Measurements from ENCODE around the gene CA5A.
"Not testable (repeated sequence)": the region's sequence is repeated elsewhere in the genome, so short reads cannot be mapped to it uniquely, and the experiment has no call there.

CA5A gene

DNA sequence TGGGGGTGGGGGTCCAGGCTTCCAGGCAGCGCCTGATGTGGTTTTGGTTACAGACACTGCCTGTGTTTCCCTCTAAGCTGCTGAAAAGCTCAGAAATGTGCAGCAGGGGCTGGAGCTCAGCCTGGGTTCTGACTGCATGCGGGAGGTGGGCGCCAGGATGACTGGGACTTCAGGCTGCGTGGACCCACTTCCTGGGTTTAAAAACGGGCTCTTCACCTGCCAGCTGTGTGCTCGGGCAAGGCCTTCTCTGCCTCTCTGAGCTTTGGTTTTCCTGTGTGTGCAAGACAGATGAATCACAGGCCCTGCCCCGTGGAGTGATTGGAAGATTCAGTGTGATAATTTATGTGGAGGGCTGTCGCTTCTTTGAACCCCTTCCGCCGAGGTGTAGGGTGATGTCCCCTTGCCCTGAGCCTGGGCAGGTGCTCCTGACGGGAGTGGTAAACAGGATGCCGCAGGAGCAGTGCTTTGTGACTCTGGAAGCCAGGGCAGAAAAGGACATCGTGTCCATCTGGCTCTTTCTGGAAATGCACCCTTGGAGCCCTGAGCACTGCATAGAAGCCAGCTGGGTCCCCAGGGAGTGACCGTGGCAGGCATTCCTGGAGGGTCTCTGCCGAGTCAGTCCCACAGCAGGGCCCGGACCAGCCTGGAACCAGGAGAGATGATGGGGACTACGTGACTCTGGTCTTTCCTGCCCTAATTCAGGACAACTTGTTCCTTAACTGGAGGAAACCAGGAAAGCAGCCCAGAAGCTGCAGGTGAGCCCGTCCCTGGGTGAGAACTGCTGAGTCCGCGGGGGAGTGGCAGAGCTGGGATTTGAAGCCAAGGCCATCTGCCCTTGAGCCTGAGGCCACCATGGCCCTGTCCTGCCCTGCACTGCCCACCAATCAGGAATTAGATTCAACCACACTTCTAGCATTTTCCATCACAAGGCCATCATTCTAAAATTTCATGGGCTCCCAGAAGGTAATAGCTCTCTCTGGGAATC, 38.5 kb downstream of the CA5A start:
- Histone ChIP-seq H3K27ac (ENCODE audit: low read depth, low read length) (no peak overlapping the region), H3K56ac (ENCODE audit: low read length) (no peak overlapping the region), H2BK120ac (ENCODE audit: low read depth, low read length) (no peak overlapping the region), H4K5ac (ENCODE audit: low read length) (no peak overlapping the region), H3K4me1 (ENCODE audit: control insufficient read depth, low read depth, low read length) (no peaks in the 10 kb centered on the region), H3K4ac (ENCODE audit: low read depth, low read length) (no peak overlapping the region), H3K79me2 (ENCODE audit: control insufficient read depth, insufficient read depth, low read length) (no peaks in the 10 kb centered on the region), H2AK5ac (ENCODE audit: low read length) (no peak overlapping the region), H3K27me3 (ENCODE audit: insufficient read depth, low read length, poor library complexity) (no peaks in the 10 kb centered on the region), H3K23ac (ENCODE audit: low read length) (no peak overlapping the region), H3K4me3 (ENCODE audit: low read length) (no peak overlapping the region), H3K9ac (ENCODE audit: low read length) (no peak overlapping the region), H3K79me1 (ENCODE audit: low read length) (no peaks in the 10 kb centered on the region), H2BK15ac (replicated peaks; ENCODE audit: low read depth) (no peak overlapping the region), H4K8ac (ENCODE audit: low read depth, low read length) (no peak overlapping the region), H3K18ac (ENCODE audit: low read length) (no peak overlapping the region), H3K36me3 (ENCODE audit: control insufficient read depth, insufficient read depth, low read length) (no peaks in the 10 kb centered on the region), H3K4me2 (ENCODE audit: low read length) (no peak overlapping the region), H2BK5ac (ENCODE audit: low read length) (no peak overlapping the region)
- no peak for DNase-seq
- no CpG with 5 or more reads among the region's 20 CpGs for WGBS (ENCODE audit: extremely low coverage, insufficient coverage, low lambda C conversion rate)

DNA sequence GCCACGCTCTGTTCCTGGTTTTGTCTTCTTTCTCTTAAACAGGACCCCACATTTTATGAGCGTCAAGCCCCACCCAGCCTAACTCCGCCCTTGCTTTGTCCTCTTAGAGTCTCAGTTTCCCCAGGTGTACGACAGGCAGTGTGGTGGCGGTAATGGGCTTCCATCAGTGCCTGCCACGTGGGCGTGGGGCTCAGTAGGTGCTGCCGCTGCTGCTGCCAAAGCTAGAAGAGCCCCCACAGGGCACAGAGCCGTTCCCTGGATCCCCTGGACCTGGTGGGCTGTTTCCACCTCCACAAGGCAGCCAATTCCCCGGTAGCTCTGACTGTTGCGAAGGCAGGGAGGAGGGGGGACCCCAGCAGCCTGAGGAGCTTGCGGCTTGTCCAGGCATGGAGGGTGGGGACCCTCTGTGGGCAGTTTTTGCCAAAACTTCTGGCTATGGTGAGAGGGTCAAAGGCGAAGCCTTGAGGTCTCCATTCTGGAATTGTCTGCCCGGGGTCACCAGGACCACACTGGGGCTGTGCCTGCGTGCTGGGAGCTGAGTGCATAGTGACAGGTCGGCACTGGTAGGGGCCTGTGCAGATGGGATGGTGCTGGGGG, 39.3 kb downstream of the CA5A start:
- H3K23ac ChIP-seq (ENCODE audit: low read length); H3K56ac ChIP-seq (ENCODE audit: low read length); H3K4me1 ChIP-seq (ENCODE audit: control insufficient read depth, low read depth, low read length); H4K8ac ChIP-seq (ENCODE audit: low read depth, low read length); H3K4me3 ChIP-seq (ENCODE audit: low read length); H2BK120ac ChIP-seq (ENCODE audit: low read depth, low read length); H4K5ac ChIP-seq (ENCODE audit: low read length); H3K79me1 ChIP-seq (ENCODE audit: low read length); H3K18ac ChIP-seq (ENCODE audit: low read length); H2BK15ac ChIP-seq (replicated peaks; ENCODE audit: low read depth); H2AK5ac ChIP-seq (ENCODE audit: low read length); H3K36me3 ChIP-seq (ENCODE audit: control insufficient read depth, insufficient read depth, low read length); H3K4me2 ChIP-seq (ENCODE audit: low read length); H3K79me2 ChIP-seq (ENCODE audit: control insufficient read depth, insufficient read depth, low read length); H3K27me3 ChIP-seq (ENCODE audit: insufficient read depth, low read length, poor library complexity); H3K9ac ChIP-seq (ENCODE audit: low read length); H3K27ac ChIP-seq (ENCODE audit: low read depth, low read length); DNase-seq; H3K4ac ChIP-seq (ENCODE audit: low read depth, low read length); H2BK5ac ChIP-seq (ENCODE audit: low read length): not testable (repeated sequence)
- no CpG with 5 or more reads among the region's 16 CpGs for WGBS (ENCODE audit: extremely low coverage, insufficient coverage, low lambda C conversion rate)

DNA sequence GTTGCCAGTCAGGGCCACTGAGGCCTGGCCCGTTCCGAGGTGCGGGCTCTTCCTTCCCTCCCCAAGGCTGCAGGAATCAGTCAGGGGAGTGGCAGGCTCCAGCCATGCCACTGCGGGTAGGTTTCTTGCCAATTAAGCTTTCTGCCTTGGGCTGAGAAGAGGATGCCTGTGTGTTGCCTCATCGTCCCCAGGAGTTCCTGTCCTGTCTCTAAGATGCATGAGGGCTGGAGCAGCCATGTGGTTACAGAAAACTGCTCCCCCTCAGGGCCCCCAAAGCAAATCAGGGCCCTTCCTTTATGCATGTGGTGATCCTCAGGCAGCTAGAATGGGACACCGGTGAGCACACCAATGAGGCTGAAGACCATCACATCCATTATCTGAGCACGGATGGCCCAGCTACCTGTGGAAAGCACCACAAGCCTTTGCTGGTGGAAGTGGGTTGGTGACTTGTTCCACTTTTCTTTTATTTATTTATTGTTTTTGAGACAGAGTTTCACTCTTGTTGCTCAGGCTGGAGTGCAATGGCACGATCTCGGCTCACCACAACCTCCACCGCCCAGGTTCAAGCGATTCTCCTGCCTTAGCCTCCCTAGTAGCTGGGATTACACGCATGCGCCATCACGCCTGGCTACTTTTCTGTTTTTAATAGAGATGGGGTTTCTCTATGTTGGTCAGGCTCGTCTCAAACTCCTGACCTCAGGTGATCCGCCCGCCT, 40.0 kb downstream of the CA5A start:
- not testable (repeated sequence) for H3K79me2 ChIP-seq (ENCODE audit: control insufficient read depth, insufficient read depth, low read length); H3K4ac ChIP-seq (ENCODE audit: low read depth, low read length); H2AK5ac ChIP-seq (ENCODE audit: low read length); H2BK120ac ChIP-seq (ENCODE audit: low read depth, low read length); H3K27me3 ChIP-seq (ENCODE audit: insufficient read depth, low read length, poor library complexity); DNase-seq; H3K4me3 ChIP-seq (ENCODE audit: low read length); H3K9ac ChIP-seq (ENCODE audit: low read length); H2BK15ac ChIP-seq (replicated peaks; ENCODE audit: low read depth); H3K4me2 ChIP-seq (ENCODE audit: low read length); H3K4me1 ChIP-seq (ENCODE audit: control insufficient read depth, low read depth, low read length); H4K8ac ChIP-seq (ENCODE audit: low read depth, low read length); H3K18ac ChIP-seq (ENCODE audit: low read length); H3K79me1 ChIP-seq (ENCODE audit: low read length); H2BK5ac ChIP-seq (ENCODE audit: low read length); H3K36me3 ChIP-seq (ENCODE audit: control insufficient read depth, insufficient read depth, low read length); H3K27ac ChIP-seq (ENCODE audit: low read depth, low read length); H4K5ac ChIP-seq (ENCODE audit: low read length); H3K56ac ChIP-seq (ENCODE audit: low read length); H3K23ac ChIP-seq (ENCODE audit: low read length)
- no CpG with 5 or more reads among the region's 17 CpGs for WGBS (ENCODE audit: extremely low coverage, insufficient coverage, low lambda C conversion rate)

DNA sequence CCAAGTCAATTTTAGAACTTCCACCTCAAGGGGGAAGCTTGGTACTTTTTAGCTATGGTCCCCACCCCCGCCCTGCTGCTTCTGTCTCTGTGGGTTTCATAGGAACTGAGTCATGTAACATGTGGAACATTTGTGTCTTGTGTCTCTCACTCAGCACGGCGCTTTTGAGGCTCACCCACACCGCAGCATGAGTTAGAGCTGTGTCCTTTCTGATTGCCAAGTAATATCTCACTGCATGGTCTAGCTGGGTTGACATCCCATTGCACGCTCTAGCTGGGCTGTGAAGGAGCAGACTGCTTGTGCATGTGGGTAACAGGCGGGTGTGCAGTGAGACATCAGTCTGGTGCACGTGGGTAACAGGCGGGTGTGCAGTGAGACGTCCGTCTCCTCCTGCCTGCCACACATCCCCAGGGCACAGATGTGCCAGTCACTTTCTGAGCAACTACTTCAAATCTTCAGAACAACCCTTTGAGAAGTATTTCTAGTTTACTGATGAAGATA, 40.6 kb downstream of the CA5A start:
- no peak overlapping the region for H2AK5ac ChIP-seq (ENCODE audit: low read length)
- DNase-seq: no peak
- no peaks in the 10 kb centered on the region for H3K79me1 ChIP-seq (ENCODE audit: low read length)
- H2BK15ac ChIP-seq (replicated peaks; ENCODE audit: low read depth): no peak overlapping the region
- no peak overlapping the region for H2BK120ac ChIP-seq (ENCODE audit: low read depth, low read length)
- no peaks in the 10 kb centered on the region for H3K36me3 ChIP-seq (ENCODE audit: control insufficient read depth, insufficient read depth, low read length)
- no peak overlapping the region for H3K4me3 ChIP-seq (ENCODE audit: low read length)
- H3K27ac ChIP-seq (ENCODE audit: low read depth, low read length): no peak overlapping the region
- H3K56ac ChIP-seq (ENCODE audit: low read length): no peak overlapping the region
- H3K27me3 ChIP-seq (ENCODE audit: insufficient read depth, low read length, poor library complexity): no peaks in the 10 kb centered on the region
- no peak overlapping the region for H2BK5ac ChIP-seq (ENCODE audit: low read length)
- no peaks in the 10 kb centered on the region for H3K79me2 ChIP-seq (ENCODE audit: control insufficient read depth, insufficient read depth, low read length)
- no peak overlapping the region for H3K4ac ChIP-seq (ENCODE audit: low read depth, low read length)
- H4K8ac ChIP-seq (ENCODE audit: low read depth, low read length): no peak overlapping the region
- no CpG with 5 or more reads among the region's 10 CpGs for WGBS (ENCODE audit: extremely low coverage, insufficient coverage, low lambda C conversion rate)
- no peak overlapping the region for H3K9ac ChIP-seq (ENCODE audit: low read length)
- H3K23ac ChIP-seq (ENCODE audit: low read length): no peak overlapping the region
- H3K4me1 ChIP-seq (ENCODE audit: control insufficient read depth, low read depth, low read length): no peaks in the 10 kb centered on the region
- H4K5ac ChIP-seq (ENCODE audit: low read length): no peak overlapping the region
- H3K18ac ChIP-seq (ENCODE audit: low read length): no peak overlapping the region
- H3K4me2 ChIP-seq (ENCODE audit: low read length): no peak overlapping the region

DNA sequence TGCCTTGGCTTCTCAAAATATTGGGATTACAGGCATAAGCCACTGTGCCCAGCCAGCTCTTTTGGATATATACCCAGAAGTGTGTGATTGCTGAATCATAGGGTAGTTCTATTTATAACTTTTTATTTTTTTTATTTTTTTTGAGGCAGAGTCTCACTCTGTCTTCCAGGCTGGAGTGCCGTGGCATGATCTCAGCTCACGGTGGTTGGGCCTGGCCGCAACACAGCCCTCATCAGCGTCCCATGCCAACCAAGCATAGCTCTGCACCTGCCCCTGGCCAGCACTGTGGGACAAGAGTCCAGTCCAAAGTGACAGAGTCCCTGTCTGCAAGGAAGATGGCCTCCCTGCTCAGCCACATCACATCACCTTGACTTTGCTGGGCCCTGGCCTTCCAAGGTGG, 42.3 kb downstream of the CA5A start:
- not testable (repeated sequence) for H3K79me1 ChIP-seq (ENCODE audit: low read length); H3K4me1 ChIP-seq (ENCODE audit: control insufficient read depth, low read depth, low read length); H3K36me3 ChIP-seq (ENCODE audit: control insufficient read depth, insufficient read depth, low read length); H3K4me3 ChIP-seq (ENCODE audit: low read length); H4K5ac ChIP-seq (ENCODE audit: low read length); H4K8ac ChIP-seq (ENCODE audit: low read depth, low read length); H2BK5ac ChIP-seq (ENCODE audit: low read length); H3K27ac ChIP-seq (ENCODE audit: low read depth, low read length); DNase-seq; H2AK5ac ChIP-seq (ENCODE audit: low read length); H3K79me2 ChIP-seq (ENCODE audit: control insufficient read depth, insufficient read depth, low read length); H3K4ac ChIP-seq (ENCODE audit: low read depth, low read length); H3K27me3 ChIP-seq (ENCODE audit: insufficient read depth, low read length, poor library complexity); H3K4me2 ChIP-seq (ENCODE audit: low read length); H2BK15ac ChIP-seq (replicated peaks; ENCODE audit: low read depth); H3K18ac ChIP-seq (ENCODE audit: low read length); H3K9ac ChIP-seq (ENCODE audit: low read length); H2BK120ac ChIP-seq (ENCODE audit: low read depth, low read length); H3K23ac ChIP-seq (ENCODE audit: low read length); H3K56ac ChIP-seq (ENCODE audit: low read length)
- no CpG with 5 or more reads among the region's 4 CpGs for WGBS (ENCODE audit: extremely low coverage, insufficient coverage, low lambda C conversion rate)

All from mesendoderm (in vitro differentiated cells).